Testis (tissue), 3 donors: ENCODE measurements around the gene PLA2G4D. TPM values are rescaled to one million over a fixed set of nuclear protein-coding genes. Genes with fewer than 3 reads are reported as not detected.

Experiments
- DNase-seq: peaks from one replicate; pipeline ENCODE4 v3.0.0-alpha.2; 2019
- H3K27ac ChIP-seq, 2 donors: fragments of 200-600 bp; sonication (generic); one replicate each; pipeline ENCODE4 v1.5.1; 2019
- H3K27me3 ChIP-seq: fragments of 200-600 bp; sonication (generic); one replicate; pipeline ENCODE4 v1.5.1; 2019
- H3K36me3 ChIP-seq: fragments of 200-600 bp; sonication (generic); one replicate; pipeline ENCODE4 v1.5.1; 2017; ENCODE audit warnings: low read depth; ENCODE audit errors: missing control alignments
- H3K4me1 ChIP-seq: fragments of 200-600 bp; sonication (generic); one replicate; pipeline ENCODE4 v1.5.1; 2019
- H3K4me3 ChIP-seq, 2 donors: fragments of 200-600 bp; sonication (generic); one replicate each; pipeline ENCODE4 v1.5.1; 2017 to 2019
- H3K9me3 ChIP-seq: fragments of 200-600 bp; sonication (generic); one replicate; pipeline ENCODE4 v1.5.1; 2017
- CTCF ChIP-seq, 3 experiments: fragments of 450-650 bp in 2 of 3; fragments of 200-600 bp in 1 of 3; sonication (generic) in 1 of 3; IDR thresholded peaks; one replicate each; pipeline ENCODE4 v1.5.1; 2016 to 2019; ENCODE audit warnings: antibody characterized with exemption in 3 of 3, mild to moderate bottlenecking in 2 of 3, moderate library complexity in 1 of 3
- POLR2A ChIP-seq: fragments of 450-650 bp; IDR thresholded peaks from one replicate; pipeline ENCODE4 v1.6.1; 2017; ENCODE audit warnings: antibody characterized with exemption, mild to moderate bottlenecking, moderate library complexity
- WGBS, 2 donors: methylation state at CpG; one replicate each; pipeline ENCODE4 v1.1.5; 2018; 5-methylcytosine and 5-hydroxymethylcytosine counted together
- intact Hi-C: fragments of 100-400 bp; cut with DNase I; formaldehyde crosslinking; loops from one replicate; pipeline ENCODE4 v1.15.1; 2023; ENCODE audit warnings: low total_unique reads
- polyA plus RNA-seq: library from polyadenylated mRNA; stranded (reverse); fragments of 350-450 nt; fragmentation: Illumina TruSeq; extraction: RNeasy Lipid Tissue Mini Kit (QIAGEN cat#74804); gene quantifications from one replicate; pipeline ENCODE4 v1.2.3, GENCODE V29; 2014; ENCODE audit warnings: low read depth, low replicate concordance; ENCODE audit not compliant: insufficient read depth
- total RNA-seq, 2 donors: library from RNA; depleted of rRNA; stranded (reverse); fragments of >200 nt; gene quantifications; one replicate each; pipeline ENCODE4 v1.2.3, GENCODE V29; 2016

The PLA2G4D gene
- total and polyA plus RNA-seq, 3 donors from 2014 or later, result 0.11 to 0.43 (median 0.16) TPM

GRCh38 chr15:42072141-42072685 is 22.1 kb downstream of the PLA2G4D start:
- DNase-seq, result peak; percentile 8
- Histone ChIP-seq H3K27ac (no peak overlapping the region), H3K9me3 (no peaks in the 10 kb centered on the region), H3K4me3 (no peak overlapping the region), H3K36me3 (no peaks in the 10 kb centered on the region), H3K4me1 (no peaks in the 10 kb centered on the region), H3K27me3 (no peaks in the 10 kb centered on the region)
- TF ChIP-seq CTCF (IDR thresholded peaks at IDR 0.05) (no peak), POLR2A (no peak)
- intact Hi-C loops, result no loop called here
- 78 to 87% methylated on average over 6 to 11 of the region's 11 CpGs for WGBS, 2 donors

- DNase-seq, result peak; percentile 5
- no peak overlapping the region for H3K4me3 ChIP-seq
- H3K9me3 ChIP-seq, result no peaks in the 10 kb centered on the region
- 95% methylated on average over 10 of the region's 10 CpGs; no CpG with 5 or more reads in 1 of the 2 donors for WGBS, 2 donors
- H3K27me3 ChIP-seq, result no peaks in the 10 kb centered on the region
- no peak overlapping the region for H3K27ac ChIP-seq
- no peaks in the 10 kb centered on the region for H3K36me3 ChIP-seq
- no peaks in the 10 kb centered on the region for H3K4me1 ChIP-seq
- no peak for TF ChIP-seq CTCF (IDR thresholded peaks at IDR 0.05)
- TF ChIP-seq POLR2A, result no peak
- intact Hi-C loops, result no loop called here
Measured at GRCh38 chr15:42071717-42072116, 22.6 kb downstream of the PLA2G4D start.

- H3K9me3 ChIP-seq, result no peaks in the 10 kb centered on the region
- no peaks in the 10 kb centered on the region for H3K27me3 ChIP-seq
- no peak overlapping the region for H3K4me3 ChIP-seq
- no peak overlapping the region for H3K27ac ChIP-seq
- peak; percentile 7 for DNase-seq
- no peaks in the 10 kb centered on the region for H3K4me1 ChIP-seq
- WGBS, 2 donors, result 75 to 82% methylated on average over 6 to 9 of the region's 9 CpGs
- TF ChIP-seq POLR2A, result no peak
- no peaks in the 10 kb centered on the region for H3K36me3 ChIP-seq
- intact Hi-C loops, result no loop called here
Measured at GRCh38 chr15:42070976-42071350, 23.4 kb downstream of the PLA2G4D start.

- 88 to 95% methylated on average over 7 to 16 of the region's 16 CpGs for WGBS, 2 donors
- TF ChIP-seq CTCF (IDR thresholded peaks at IDR 0.05) (no peak), POLR2A (no peak)
- Histone ChIP-seq H3K4me1 (no peaks in the 10 kb centered on the region), H3K36me3 (no peaks in the 10 kb centered on the region), H3K4me3 (no peak overlapping the region), H3K27me3 (no peaks in the 10 kb centered on the region), H3K9me3 (no peaks in the 10 kb centered on the region), H3K27ac (no peak overlapping the region)
- intact Hi-C loops, result no loop called here
- DNase-seq, result peak; percentile 9
Measured at GRCh38 chr15:42070279-42070975, 23.9 kb downstream of the PLA2G4D start.

- Histone ChIP-seq H3K27me3 (no peaks in the 10 kb centered on the region), H3K4me1 (no peaks in the 10 kb centered on the region), H3K36me3 (no peaks in the 10 kb centered on the region), H3K4me3 (no peak overlapping the region), H3K9me3 (no peaks in the 10 kb centered on the region), H3K27ac (no peak overlapping the region)
- DNase-seq, result peak; percentile 6
- 77 to 81% methylated on average over 7 to 17 of the region's 17 CpGs for whole genome bisulfite sequencing, 2 donors
- intact Hi-C loops, result no loop called here
- no peak for TF ChIP-seq CTCF (IDR thresholded peaks at IDR 0.05)
- no peak for TF ChIP-seq POLR2A
Measured at GRCh38 chr15:42069496-42070278, 24.7 kb downstream of the PLA2G4D start.
